DND-41 (cell line): ENCODE measurements around the gene OR5AC2.

Experiments
- ATAC-seq: fragments of 200-7000 bp; cut with Tn5 transposase; 3 replicates; pipeline ENCODE4 v1.9.1; 2021; ENCODE audit warnings: low read depth; ENCODE audit not compliant: insufficient read depth
- DNase-seq: peaks from one replicate; pipeline ENCODE4 v3.0.0-alpha.2; 2020
- H2AFZ ChIP-seq: 2 replicates; pipeline ENCODE4 v1.6.0; 2012; ENCODE audit warnings: low read depth, low read length
- H3K27ac ChIP-seq: 2 replicates; pipeline ENCODE4 v1.5.1; 2012; ENCODE audit warnings: low read length, inconsistent platforms
- H3K27me3 ChIP-seq: fragments of 200-600 bp; sonication (generic); 2 replicates; pipeline ENCODE4 v1.6.0; 2012; ENCODE audit warnings: low read length, mild to moderate bottlenecking, inconsistent platforms; ENCODE audit not compliant: insufficient read depth, poor library complexity
- H3K36me3 ChIP-seq: 2 replicates; pipeline ENCODE4 v1.5.1; 2012; ENCODE audit warnings: low read length, inconsistent platforms; ENCODE audit not compliant: insufficient read depth
- H3K4me1 ChIP-seq: 2 replicates; pipeline ENCODE4 v1.5.1; 2012; ENCODE audit warnings: mild to moderate bottlenecking, low read length; ENCODE audit not compliant: insufficient read depth
- H3K4me2 ChIP-seq: 2 replicates; pipeline ENCODE4 v1.6.0; 2012; ENCODE audit warnings: mild to moderate bottlenecking, moderate library complexity, low read length, inconsistent platforms; ENCODE audit not compliant: insufficient read depth
- H3K4me3 ChIP-seq, 2 experiments: fragments of 200-600 bp in 1 of 2; shearing (Covaris generic) in 1 of 2; 2 replicates each; pipeline ENCODE4 v1.5.1; 2012 to 2016; ENCODE audit warnings: inconsistent platforms in 2 of 2, low read length in 2 of 2, mild to moderate bottlenecking in 2 of 2, low read depth in 1 of 2, moderate library complexity in 1 of 2
- H3K79me2 ChIP-seq: 2 replicates; pipeline ENCODE4 v1.6.0; 2012; ENCODE audit warnings: low read length, inconsistent platforms; ENCODE audit not compliant: insufficient read depth
- H3K9ac ChIP-seq: 2 replicates; pipeline ENCODE4 v1.6.0; 2012; ENCODE audit warnings: low read depth, mild to moderate bottlenecking, inconsistent platforms, low read length, moderate library complexity
- H3K9me3 ChIP-seq: 2 replicates; pipeline ENCODE4 v1.5.1; 2012; ENCODE audit warnings: low read length, moderate library complexity, mild to moderate bottlenecking, inconsistent platforms; ENCODE audit not compliant: insufficient read depth, severe bottlenecking
- H4K20me1 ChIP-seq: 2 replicates; pipeline ENCODE4 v1.6.0; 2012; ENCODE audit warnings: low read length; ENCODE audit not compliant: insufficient read depth
- CTCF ChIP-seq: IDR thresholded peaks from 2 replicates; pipeline ENCODE4 v1.5.1; 2012; ENCODE audit warnings: borderline replicate concordance, low read length, moderate library complexity, mild to moderate bottlenecking; ENCODE audit not compliant: poor library complexity, severe bottlenecking; ENCODE audit errors: extremely low read depth
- EZH2 ChIP-seq: IDR thresholded peaks from 3 replicates; pipeline ENCODE4 v1.6.1; 2012; ENCODE audit warnings: borderline replicate concordance, low read depth, mild to moderate bottlenecking, moderate library complexity, low read length, inconsistent platforms; ENCODE audit not compliant: severe bottlenecking

The OR5AC2 gene

GRCh38 chr3:98110550-98110908 is 23.6 kb downstream of the OR5AC2 start:
- no peak overlapping the region for H2AFZ ChIP-seq
- no peaks in the 10 kb centered on the region for H4K20me1 ChIP-seq
- TF ChIP-seq CTCF (no peak), EZH2 (no peak)
- no peaks in the 10 kb centered on the region for H3K79me2 ChIP-seq
- no peak overlapping the region for H3K4me2 ChIP-seq
- no peak overlapping the region for H3K4me3 ChIP-seq
- no peaks in the 10 kb centered on the region for H3K4me1 ChIP-seq
- no peaks in the 10 kb centered on the region for H3K36me3 ChIP-seq
- H3K27me3 ChIP-seq = no peaks in the 10 kb centered on the region
- H3K9me3 ChIP-seq = no peaks in the 10 kb centered on the region
- H3K27ac ChIP-seq = no peak overlapping the region
- DNase-seq = no peak
- ATAC-seq = no peak
- H3K9ac ChIP-seq = no peak overlapping the region

GRCh38 chr3:98114264-98114663 is 27.3 kb downstream of the OR5AC2 start:
- H3K27ac ChIP-seq = no peak overlapping the region
- no peak for ATAC-seq
- TF ChIP-seq CTCF (no peak), EZH2 (no peak)
- H3K79me2 ChIP-seq = no peaks in the 10 kb centered on the region
- no peaks in the 10 kb centered on the region for H4K20me1 ChIP-seq
- DNase-seq = no peak
- no peak overlapping the region for H3K4me3 ChIP-seq
- H3K36me3 ChIP-seq = no peaks in the 10 kb centered on the region
- no peaks in the 10 kb centered on the region for H3K4me1 ChIP-seq
- H3K4me2 ChIP-seq = no peak overlapping the region
- H3K9ac ChIP-seq = no peak overlapping the region
- no peaks in the 10 kb centered on the region for H3K9me3 ChIP-seq
- H3K27me3 ChIP-seq = no peaks in the 10 kb centered on the region
- H2AFZ ChIP-seq = no peak overlapping the region

- Histone ChIP-seq H3K36me3 (no peaks in the 10 kb centered on the region), H3K4me3 (no peak overlapping the region), H3K9ac (no peak overlapping the region), H3K79me2 (no peaks in the 10 kb centered on the region), H2AFZ (no peak overlapping the region), H3K27ac (no peak overlapping the region), H3K4me1 (no peaks in the 10 kb centered on the region), H3K27me3 (no peaks in the 10 kb centered on the region), H3K4me2 (no peak overlapping the region), H3K9me3 (no peaks in the 10 kb centered on the region), H4K20me1 (no peaks in the 10 kb centered on the region)
- ATAC-seq = no peak
- TF ChIP-seq CTCF (no peak), EZH2 (no peak)
- DNase-seq = no peak
Measured at GRCh38 chr3:98115717-98116116, 28.7 kb downstream of the OR5AC2 start.

GRCh38 chr3:98130421-98130820 is 43.4 kb downstream of the OR5AC2 start, which contains the start of gene OR5H1:
Gene OR5H1 (plus strand): TSS chr3:98130721. CDS start chr3:98132698, 1,977 bp downstream.
- Histone ChIP-seq H3K9ac (no peak within 1 kb of the TSS), H3K79me2 (no peaks in the 10 kb centered on the region), H3K4me1 (no peaks in the 10 kb centered on the region), H2AFZ (no peak within 1 kb of the TSS), H4K20me1 (no peaks in the 10 kb centered on the region), H3K4me3 (no peak within 1 kb of the TSS), H3K27me3 (no peaks in the 10 kb centered on the region), H3K9me3 (no peaks in the 10 kb centered on the region), H3K4me2 (no peak within 1 kb of the TSS), H3K36me3 (no peaks in the 10 kb centered on the region), H3K27ac (no peak within 1 kb of the TSS)
- DNase-seq (no peak), ATAC-seq (no peak)
- TF ChIP-seq EZH2 (no peak), CTCF (no peak)
